Endometrial microvascular endothelial cells (primary cell): ENCODE measurements around the gene FGF1. TPM values are rescaled to one million over a fixed set of nuclear protein-coding genes. Genes with fewer than 3 reads are reported as not detected.

ENCODE experiments used
- in situ Hi-C: cut with HindIII; loops from 2 replicates; pipeline ENCODE4 v1.10.0; 2017; ENCODE audit warnings: low sequenced_read_pairs, low pct_unique_long_range_greater_than_20kb; ENCODE audit errors: inconsistent ontology term
- total RNA-seq: library from RNA; depleted of rRNA; stranded (reverse); fragments of >200 nt; gene quantifications from one replicate; pipeline ENCODE4 v1.2.3, GENCODE V29; 2015; ENCODE audit errors: inconsistent ontology term

Gene FGF1
- total RNA-seq, 1 donor from 2014 or later: 0.37 TPM

DNA sequence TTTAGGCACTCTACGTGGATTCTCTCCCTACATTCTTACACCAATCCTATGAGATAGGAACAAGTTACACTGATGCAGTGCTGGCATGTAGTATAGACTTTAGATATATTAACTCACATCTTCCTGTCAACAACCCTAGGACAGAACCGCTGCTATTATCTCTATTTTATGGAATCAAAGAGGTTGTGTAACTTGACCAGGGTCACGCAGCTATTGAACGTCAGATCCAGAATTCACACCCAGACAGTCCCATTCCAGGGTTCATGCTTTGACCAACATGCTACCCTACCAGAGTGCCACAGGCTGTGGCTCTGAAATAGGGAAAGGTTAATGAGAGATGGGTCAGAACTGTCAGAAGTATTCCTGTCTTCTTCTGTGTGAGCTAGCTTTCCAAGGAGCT is 9.6 kb downstream of the FGF1 start:
- in situ Hi-C loops: no loop called here

DNA sequence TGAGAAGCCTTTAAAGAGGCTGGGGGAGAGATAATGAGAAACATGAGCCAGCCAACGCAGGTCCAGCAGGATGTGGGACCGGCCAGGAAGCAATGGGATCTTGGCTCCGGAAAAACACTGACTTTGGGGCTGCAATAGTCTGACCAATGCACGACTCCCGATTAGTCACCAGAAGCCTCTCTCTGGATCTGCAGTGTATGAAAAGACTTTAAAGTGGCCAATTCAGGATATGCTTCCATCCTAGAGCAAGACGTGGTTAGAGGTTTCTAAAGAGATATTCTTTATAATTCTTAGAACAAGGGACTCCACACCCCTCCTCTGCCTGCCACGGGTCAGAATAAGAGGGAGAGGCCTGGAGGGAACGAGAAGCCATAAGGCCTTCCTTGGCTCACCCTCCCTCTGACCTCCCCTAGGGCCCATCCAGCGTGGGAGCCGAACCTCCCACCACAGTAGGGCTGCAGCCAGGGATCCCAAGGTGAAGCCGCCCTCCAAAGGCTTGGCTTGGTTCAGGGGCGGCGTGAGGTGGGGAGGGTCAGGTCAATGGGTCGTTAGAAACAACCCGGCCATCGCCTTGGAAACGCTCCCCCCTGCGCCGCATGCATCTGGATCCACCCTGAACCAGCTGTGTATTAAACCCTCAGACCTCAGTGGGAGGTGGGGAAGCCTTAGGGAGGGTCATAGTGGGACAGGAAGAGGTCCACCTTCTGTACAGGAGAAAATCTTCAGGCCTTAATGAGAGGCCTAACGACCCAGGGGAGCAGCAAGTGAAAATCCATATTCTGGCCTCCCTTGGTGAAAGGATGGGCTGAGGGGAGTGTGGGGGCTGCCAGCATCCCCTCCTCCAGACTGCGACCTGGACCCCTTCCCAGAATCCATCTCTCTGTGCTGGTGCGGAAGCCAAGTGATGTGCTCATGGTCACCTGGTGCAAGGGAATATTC is 11.1 kb downstream of the FGF1 start:
- in situ Hi-C loops: no loop called here

DNA sequence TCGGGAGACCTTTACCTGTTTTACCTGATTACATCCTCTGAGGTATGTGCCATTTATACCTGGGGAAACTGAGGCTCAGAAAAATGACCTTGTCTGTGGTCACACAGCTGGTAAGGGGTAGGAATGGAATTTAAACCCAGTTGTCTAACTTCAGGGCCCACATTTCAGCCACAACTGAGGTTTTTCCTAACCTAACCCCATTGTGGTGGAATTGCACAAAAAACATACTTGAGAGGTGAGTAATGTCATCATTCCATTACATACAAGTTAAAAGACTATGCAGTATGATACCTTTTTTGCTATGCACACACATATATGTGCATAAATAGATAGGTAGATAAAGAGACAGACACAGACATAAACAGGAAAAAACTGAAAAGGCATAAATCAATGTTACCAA is 14.1 kb downstream of the FGF1 start:
- in situ Hi-C loops: no loop called here

DNA sequence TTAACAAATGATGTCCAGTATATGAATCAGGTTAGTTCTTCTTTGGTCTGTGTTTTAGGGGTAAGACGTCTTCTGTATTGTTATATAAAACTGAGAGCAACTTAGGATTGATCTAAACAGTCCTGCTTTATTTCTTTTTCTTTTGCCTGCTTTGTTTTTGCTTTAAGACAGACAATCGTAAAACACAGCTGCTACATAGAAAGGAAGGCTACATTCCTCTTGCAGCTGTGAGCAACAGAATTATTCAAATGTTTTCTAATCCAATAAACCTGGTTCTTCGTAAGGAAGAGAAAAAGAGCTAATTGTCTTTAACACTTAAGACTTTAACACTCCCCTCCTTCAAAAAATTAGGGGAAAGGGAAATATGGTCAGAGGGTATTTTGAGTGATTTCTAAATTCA is 14.6 kb downstream of the FGF1 start:
- in situ Hi-C loops: no loop called here

DNA sequence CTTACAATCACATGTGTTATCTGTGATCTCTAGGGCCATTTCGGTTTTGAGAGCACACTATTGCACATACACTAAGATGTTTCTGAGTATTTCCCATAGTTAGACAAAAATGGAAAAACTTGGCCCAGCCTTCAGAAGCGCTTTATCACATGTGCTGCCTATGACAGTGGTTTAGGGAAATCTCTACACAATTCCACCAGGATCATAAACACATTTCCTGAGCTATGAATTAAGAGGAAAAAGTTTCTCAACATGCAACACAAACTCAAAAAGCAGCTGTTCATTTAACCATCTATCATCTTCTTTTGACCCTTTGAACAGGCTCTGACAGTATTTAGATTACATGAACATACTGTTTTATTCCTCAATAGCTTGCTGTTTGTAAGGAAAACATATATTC is 15.1 kb downstream of the FGF1 start:
- in situ Hi-C loops: no loop called here

GRCh38 chr5:142669477-142669876 is 16.4 kb downstream of the FGF1 start:
- in situ Hi-C loops: loop anchor here (5.0 kb wide), 1 partner anchor 43 kb away; no protein-coding TSS in a partner anchor

GRCh38 chr5:142668336-142668735 is 17.6 kb downstream of the FGF1 start:
- in situ Hi-C loops: loop anchor here (5.0 kb wide), 1 partner anchor 44 kb away; no protein-coding TSS in a partner anchor

DNA sequence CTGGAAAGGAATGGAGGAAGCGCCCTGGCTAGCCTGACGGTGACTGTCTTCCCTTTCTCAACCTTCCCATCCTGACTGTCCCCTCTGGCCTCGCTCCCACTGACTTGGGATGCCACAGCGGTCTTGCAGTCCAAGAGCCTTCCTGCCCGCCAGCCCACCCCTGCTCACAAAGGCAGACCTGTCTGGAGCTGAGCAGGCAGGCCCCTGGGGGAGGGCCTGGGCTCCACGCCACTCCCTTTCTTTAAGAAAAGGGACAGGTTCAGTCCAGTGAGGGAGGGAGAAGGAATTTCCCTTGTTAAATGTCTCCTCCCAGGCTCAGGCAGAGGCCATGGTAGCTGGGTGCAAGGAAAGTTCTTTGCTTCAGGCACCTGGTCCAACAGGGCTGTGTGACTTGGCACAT is 18.1 kb downstream of the FGF1 start:
- in situ Hi-C loops: loop anchor here (5.0 kb wide), 1 partner anchor 44 kb away; no protein-coding TSS in a partner anchor

- in situ Hi-C loops: loop anchor here (5.0 kb wide), 1 partner anchor 48 kb away; no protein-coding TSS in a partner anchor
Measured at GRCh38 chr5:142664636-142665035, 21.3 kb downstream of the FGF1 start.

DNA sequence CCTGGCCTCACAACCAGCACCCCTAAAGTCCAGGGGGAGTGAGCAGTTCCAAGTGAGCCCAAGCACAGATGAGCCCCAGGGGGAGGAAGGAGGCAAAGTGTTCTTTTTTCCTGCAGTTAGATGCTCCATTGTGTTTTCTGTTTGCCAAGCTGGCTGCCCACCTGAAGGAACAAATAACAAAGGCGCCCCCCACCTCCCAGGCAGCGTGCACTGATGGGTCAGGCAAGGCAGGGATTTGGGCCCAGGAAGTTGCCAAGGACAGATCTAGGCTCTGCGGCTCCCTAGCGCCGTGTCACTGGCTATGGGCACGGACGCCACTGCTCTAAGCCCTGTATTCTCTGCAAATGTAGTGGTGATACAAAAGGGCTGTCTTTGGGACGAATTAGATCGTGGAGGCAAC is 21.8 kb downstream of the FGF1 start:
- in situ Hi-C loops: no loop called here

DNA sequence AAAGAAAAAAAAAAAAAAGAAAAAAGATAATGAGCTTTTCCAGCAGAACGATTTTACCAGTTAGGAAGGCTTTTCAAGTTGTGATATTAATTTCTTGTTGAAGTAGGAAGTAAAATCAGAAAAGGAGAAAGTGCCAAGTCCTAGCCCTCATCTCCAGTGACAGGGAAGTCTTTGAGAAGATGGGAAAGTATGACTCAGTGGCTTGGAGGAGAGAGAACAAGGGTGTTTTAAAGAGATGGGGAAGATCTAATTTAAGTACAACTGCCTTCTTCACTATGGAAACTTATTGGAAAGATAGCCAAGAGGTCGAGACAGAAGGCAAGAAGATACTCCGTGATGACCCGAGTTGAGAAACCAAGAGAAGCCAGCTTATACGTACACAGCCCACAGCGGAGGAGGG is 22.6 kb downstream of the FGF1 start:
- in situ Hi-C loops: no loop called here

DNA sequence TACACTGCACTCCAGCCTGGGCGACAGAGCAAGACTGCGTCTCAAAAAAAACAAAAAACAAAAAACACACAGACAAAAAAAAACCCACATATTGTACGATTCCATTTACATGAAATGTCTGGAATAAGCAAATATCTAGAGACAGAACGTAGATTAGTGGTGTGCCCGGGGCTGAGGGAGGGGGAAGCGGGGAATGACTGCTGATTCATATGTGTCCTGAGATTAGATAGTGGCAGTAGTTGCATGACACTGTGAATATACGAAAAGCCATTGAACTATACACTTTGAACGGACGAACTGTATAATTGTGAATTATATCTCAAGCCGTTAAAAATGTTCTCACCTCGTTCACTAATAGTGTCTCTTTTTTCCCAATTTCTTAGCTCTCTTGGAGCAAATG is 23.9 kb downstream of the FGF1 start:
- in situ Hi-C loops: no loop called here

DNA sequence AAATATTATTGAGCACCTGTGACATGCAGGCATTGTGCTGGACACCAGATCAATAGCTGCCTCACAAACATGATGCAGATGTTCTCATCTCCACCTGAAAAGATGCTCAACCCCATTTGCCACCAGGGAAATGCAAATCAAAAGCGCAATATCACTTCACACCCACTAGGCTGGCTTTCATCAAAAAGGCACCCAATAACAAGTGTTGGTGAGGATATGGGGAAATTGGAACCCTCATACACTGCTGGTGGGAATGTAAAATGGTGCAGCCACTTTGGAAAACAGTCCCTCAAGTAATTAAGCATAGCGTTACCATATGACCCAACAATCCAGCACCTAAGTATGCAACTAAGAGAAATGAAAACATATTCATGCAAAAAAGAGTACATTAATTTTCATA is 24.7 kb downstream of the FGF1 start:
- in situ Hi-C loops: no loop called here

DNA sequence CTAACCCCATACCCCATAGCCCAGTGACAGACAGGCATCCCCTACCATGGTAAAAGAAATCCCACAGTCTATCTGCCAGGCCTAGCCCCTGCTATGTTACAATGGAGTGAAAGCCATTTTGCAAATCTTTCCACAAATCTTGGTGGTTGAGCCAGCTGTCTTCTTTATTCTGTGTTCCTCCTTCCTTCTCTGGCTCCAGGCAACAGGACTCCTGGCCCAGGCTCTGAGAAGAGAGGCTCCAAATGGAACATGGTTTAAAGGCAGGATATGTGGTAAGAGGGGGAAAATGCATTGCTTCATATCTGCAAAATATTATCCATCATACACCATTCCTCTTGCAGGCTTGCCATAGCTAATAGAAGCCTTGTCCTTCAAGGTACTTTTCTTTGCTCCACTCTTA is 25.2 kb downstream of the FGF1 start:
- in situ Hi-C loops: no loop called here

GRCh38 chr5:142660196-142660595 is 25.7 kb downstream of the FGF1 start:
- in situ Hi-C loops: no loop called here

DNA sequence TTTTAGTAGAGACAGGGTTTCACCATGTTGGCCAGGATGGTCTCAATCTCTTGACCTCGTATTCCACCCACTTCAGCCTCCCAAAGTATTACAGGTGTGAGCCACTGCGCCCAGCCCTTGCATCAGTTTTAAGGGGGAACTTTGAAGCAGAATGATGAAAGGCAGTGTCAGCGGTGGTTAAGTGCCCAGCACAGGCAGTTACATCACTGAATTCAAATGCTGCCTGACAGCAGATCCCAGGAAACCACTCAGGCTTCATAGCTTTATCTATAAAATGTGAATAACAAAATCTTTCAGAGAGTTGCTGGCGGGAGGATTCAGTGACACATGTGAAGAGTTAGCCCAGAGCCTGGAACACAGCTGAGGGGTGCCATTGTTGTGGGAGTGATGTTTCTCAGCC is 26.5 kb downstream of the FGF1 start:
- in situ Hi-C loops: no loop called here

GRCh38 chr5:142658278-142658677 is 27.6 kb downstream of the FGF1 start:
- in situ Hi-C loops: no loop called here

DNA sequence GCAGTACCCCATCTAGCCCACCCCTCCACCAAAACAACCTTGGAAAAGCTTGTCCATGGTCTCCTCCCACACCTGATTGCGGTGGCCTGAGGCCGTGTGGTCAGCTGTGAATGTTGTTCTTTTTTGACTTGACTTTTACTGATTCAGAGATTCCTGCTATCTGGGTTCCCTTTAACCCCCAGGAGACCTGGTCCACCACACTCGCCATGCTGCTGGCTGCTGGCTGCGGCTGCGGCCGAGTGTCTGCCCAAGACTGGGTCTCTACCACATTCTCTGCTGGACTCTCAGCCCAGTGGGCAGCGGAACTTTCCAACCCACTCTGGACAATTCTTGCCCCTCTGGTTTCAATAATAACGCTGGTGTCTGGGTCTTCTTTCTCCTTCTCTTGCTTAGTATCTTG is 28.4 kb downstream of the FGF1 start:
- in situ Hi-C loops: no loop called here

DNA sequence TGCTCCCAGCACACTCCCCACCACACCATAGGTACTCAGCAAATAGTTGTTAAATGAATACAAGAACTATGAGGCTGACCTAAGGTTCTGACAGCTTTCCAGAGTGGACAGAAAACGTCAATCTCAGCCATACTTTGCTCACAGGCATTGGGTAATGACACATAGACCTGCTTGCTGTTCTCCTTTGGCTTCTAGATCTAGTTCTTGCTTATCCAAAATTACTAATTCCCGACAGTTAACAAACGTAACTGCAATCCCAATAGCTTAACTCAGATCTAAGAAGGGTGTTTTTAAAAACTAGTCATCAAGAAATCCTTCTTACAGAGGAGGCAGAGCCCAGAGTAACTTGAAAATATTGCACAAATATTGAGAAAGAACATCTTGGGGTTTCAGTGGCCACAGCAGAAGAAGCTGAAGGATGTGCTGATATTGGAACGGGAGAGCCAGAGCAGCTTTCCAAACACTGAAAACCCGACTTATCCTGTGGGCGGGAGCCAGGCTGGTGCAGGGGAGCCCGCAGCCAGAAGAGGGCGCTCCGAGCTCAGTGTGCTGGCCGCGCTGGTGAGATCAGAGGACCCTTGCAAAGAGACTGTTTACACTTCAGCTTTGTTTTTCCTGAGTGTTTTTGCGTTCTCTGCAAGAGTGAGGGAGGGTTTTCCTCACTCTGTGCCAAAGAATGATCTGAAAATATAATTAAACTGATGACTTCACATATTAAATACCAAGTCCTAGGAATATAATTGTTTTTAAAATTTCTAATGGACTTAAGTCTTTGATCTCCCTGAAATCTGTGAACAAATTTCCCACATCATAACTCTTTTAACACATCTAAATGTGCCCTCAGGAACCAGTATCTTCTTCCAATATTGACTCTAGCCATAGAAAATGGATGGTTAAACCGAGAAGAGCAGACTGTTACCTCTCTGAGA is 30.3 kb downstream of the FGF1 start:
- in situ Hi-C loops: no loop called here
